NCI-H446 (cell line): ENCODE results near the gene BSG.
A peak's percentile ranks its signal among the peaks of the same experiment; 100 is the strongest.

Experiments used
- DNase-seq, 2 experiments: peaks; one replicate each; lab custom pipeline; 2025; lab: John Stamatoyannopoulos, UW

The BSG gene

GRCh38 chr19:572140-572742 is at the start of gene BSG:
Gene BSG, plus strand, starts transcription at chr19:572596. Its CDS starts 39 bp downstream, at chr19:572635.
- peak; percentile 94 to 99 for DNase-seq

GRCh38 chr19:522726-523125 is 49.7 kb upstream of the BSG start:
- no peak for DNase-seq

- no peak for DNase-seq
Measured at GRCh38 chr19:524062-524674, 48.2 kb upstream of the BSG start.

- DNase-seq = no peak
Measured at GRCh38 chr19:525029-525428, 47.4 kb upstream of the BSG start.

GRCh38 chr19:525857-526419 is 46.5 kb upstream of the BSG start:
- DNase-seq = no peak

- DNase-seq = no peak
Measured at GRCh38 chr19:530134-531008, 42.0 kb upstream of the BSG start.

GRCh38 chr19:531009-531752 is 41.2 kb upstream of the BSG start:
- peak; percentile 74 to 93 for DNase-seq

GRCh38 chr19:531753-532560 is 40.4 kb upstream of the BSG start, which contains the start of gene CDC34:
Gene CDC34, plus strand, starts transcription at chr19:531760. Its CDS starts 172 bp downstream, at chr19:531932.
- no peak for DNase-seq

GRCh38 chr19:532561-533363 is 39.6 kb upstream of the BSG start:
- DNase-seq = peak; percentile 55 to 77

GRCh38 chr19:533364-534058 is 38.9 kb upstream of the BSG start:
- no peak for DNase-seq

GRCh38 chr19:534088-534487 is 38.3 kb upstream of the BSG start:
- no peak for DNase-seq

GRCh38 chr19:535017-535835 is 37.2 kb upstream of the BSG start:
- no peak for DNase-seq

- DNase-seq = no peak
Measured at GRCh38 chr19:536031-536880, 36.1 kb upstream of the BSG start.

GRCh38 chr19:536881-537404 is 35.5 kb upstream of the BSG start:
- DNase-seq = no peak

GRCh38 chr19:538641-539428 is 33.6 kb upstream of the BSG start:
- no peak for DNase-seq

GRCh38 chr19:539429-540030 is 32.9 kb upstream of the BSG start:
- no peak for DNase-seq
